HEK293 (cell line): ENCODE data around the gene SLC25A41.

ENCODE experiments used
- CTCF ChIA-PET: fragments of 350-600 bp; formaldehyde crosslinking; extraction: SDS; loops from one replicate; lab custom pipeline; 2021; ENCODE audit warnings: antibody characterized with exemption; lab: Yijun Ruan, JAX
- POLR2A ChIA-PET: fragments of 300-600 bp; formaldehyde crosslinking; extraction: SDS; loops from one replicate; lab custom pipeline; 2020; ENCODE audit warnings: antibody characterized with exemption, inconsistent platforms; lab: Yijun Ruan, JAX
- H3K27ac ChIP-seq: fragments of 200-500 bp; sonication (Bioruptor generic); 2 replicates; pipeline ENCODE4 v1.5.1; 2014; ENCODE audit warnings: low read depth, low read length, control low read depth, inconsistent platforms; ENCODE audit errors: extremely low read depth
- H3K36me3 ChIP-seq, 2 experiments: fragments of 200-500 bp in 1 of 2; sonication (Bioruptor generic) in 1 of 2; 1 replicate in 1 of 2; 2 replicates in 1 of 2; pipeline ENCODE4 v1.5.1; 2014 to 2017; ENCODE audit warnings: inconsistent platforms in 2 of 2, low read length in 2 of 2; ENCODE audit not compliant: control insufficient read depth in 2 of 2, insufficient read depth in 1 of 2
- H3K4me1 ChIP-seq: fragments of 200-500 bp; sonication (Bioruptor generic); 2 replicates; pipeline ENCODE4 v1.5.1; 2014; ENCODE audit warnings: mild to moderate bottlenecking, low read length, inconsistent platforms; ENCODE audit not compliant: control insufficient read depth, insufficient read depth
- H3K4me3 ChIP-seq: 2 replicates; pipeline ENCODE4 v1.5.1; 2011; ENCODE audit warnings: low read depth, mild to moderate bottlenecking, control low read depth, low read length, moderate library complexity
- H3K9me3 ChIP-seq: fragments of 200-500 bp; sonication (Bioruptor generic); 2 replicates; pipeline ENCODE4 v1.5.1; 2014; ENCODE audit warnings: low read depth, low read length, inconsistent platforms; ENCODE audit not compliant: control insufficient read depth, insufficient read depth
- KLF8 ChIP-seq: fragments of 450-650 bp; formaldehyde crosslinking; IDR thresholded peaks from 2 replicates; pipeline ENCODE4 v1.5.1; 2016; ENCODE audit warnings: missing biosample characterization, missing genetic modification characterization
- SCRT2 ChIP-seq: fragments of 450-650 bp; formaldehyde crosslinking; IDR thresholded peaks from 2 replicates; pipeline ENCODE4 v1.5.1; 2016; ENCODE audit warnings: missing biosample characterization, missing genetic modification characterization
- ZBTB1 ChIP-seq: fragments of 450-650 bp; formaldehyde crosslinking; IDR thresholded peaks from 2 replicates; pipeline ENCODE4 v1.5.1; 2016; ENCODE audit warnings: missing biosample characterization, missing genetic modification characterization
- ZBTB48 ChIP-seq: fragments of 450-650 bp; formaldehyde crosslinking; IDR thresholded peaks from 2 replicates; pipeline ENCODE4 v1.5.1; 2016; ENCODE audit warnings: missing biosample characterization, missing genetic modification characterization
- ZNF138 ChIP-seq: fragments of 450-650 bp; formaldehyde crosslinking; IDR thresholded peaks from 2 replicates; pipeline ENCODE4 v1.5.1; 2016; ENCODE audit warnings: missing biosample characterization, missing genetic modification characterization, borderline replicate concordance
- ZNF174 ChIP-seq: fragments of 450-650 bp; formaldehyde crosslinking; IDR thresholded peaks from 2 replicates; pipeline ENCODE4 v1.5.0; 2017; ENCODE audit warnings: missing biosample characterization, mild to moderate bottlenecking, missing genetic modification characterization
- ZNF23 ChIP-seq: fragments of 450-650 bp; formaldehyde crosslinking; IDR thresholded peaks from 2 replicates; pipeline ENCODE4 v1.5.1; 2016; ENCODE audit warnings: missing biosample characterization, missing genetic modification characterization, borderline replicate concordance
- ZNF292 ChIP-seq: fragments of 450-650 bp; formaldehyde crosslinking; IDR thresholded peaks from 2 replicates; pipeline ENCODE4 v1.5.1; 2016; ENCODE audit warnings: low read depth, missing biosample characterization, missing genetic modification characterization, borderline replicate concordance
- ZNF366 ChIP-seq: fragments of 450-650 bp; formaldehyde crosslinking; conservative IDR thresholded peaks from 2 replicates; pipeline ENCODE4 v1.5.1; 2016; ENCODE audit warnings: missing biosample characterization, missing genetic modification characterization
- ZNF548 ChIP-seq: fragments of 450-650 bp; formaldehyde crosslinking; IDR thresholded peaks from 2 replicates; pipeline ENCODE4 v1.5.1; 2016; ENCODE audit warnings: missing biosample characterization, missing genetic modification characterization
- ZNF571 ChIP-seq: fragments of 450-650 bp; formaldehyde crosslinking; IDR thresholded peaks from 2 replicates; pipeline ENCODE4 v1.5.0; 2017; ENCODE audit warnings: missing biosample characterization, missing genetic modification characterization
- TF ChIP-seq, protein P1 (sequence below): fragments of 450-650 bp; formaldehyde crosslinking; conservative IDR thresholded peaks from 2 replicates; pipeline ENCODE4 v1.5.1; 2016; ENCODE audit warnings: low read depth, missing biosample characterization, missing genetic modification characterization
- TF ChIP-seq, protein P2 (sequence below): fragments of 450-650 bp; formaldehyde crosslinking; IDR thresholded peaks from 2 replicates; pipeline ENCODE4 v1.5.1; 2017; ENCODE audit warnings: missing biosample characterization, missing genetic modification characterization
- TF ChIP-seq, protein P3 (sequence below): fragments of 450-650 bp; formaldehyde crosslinking; IDR thresholded peaks from 2 replicates; pipeline ENCODE4 v1.5.1; 2017; ENCODE audit warnings: missing biosample characterization, missing genetic modification characterization
- TF ChIP-seq, protein P4 (sequence below): fragments of 450-650 bp; formaldehyde crosslinking; IDR thresholded peaks from 2 replicates; pipeline ENCODE4 v1.5.1; 2017; ENCODE audit warnings: missing biosample characterization, missing genetic modification characterization

Gene SLC25A41

DNA sequence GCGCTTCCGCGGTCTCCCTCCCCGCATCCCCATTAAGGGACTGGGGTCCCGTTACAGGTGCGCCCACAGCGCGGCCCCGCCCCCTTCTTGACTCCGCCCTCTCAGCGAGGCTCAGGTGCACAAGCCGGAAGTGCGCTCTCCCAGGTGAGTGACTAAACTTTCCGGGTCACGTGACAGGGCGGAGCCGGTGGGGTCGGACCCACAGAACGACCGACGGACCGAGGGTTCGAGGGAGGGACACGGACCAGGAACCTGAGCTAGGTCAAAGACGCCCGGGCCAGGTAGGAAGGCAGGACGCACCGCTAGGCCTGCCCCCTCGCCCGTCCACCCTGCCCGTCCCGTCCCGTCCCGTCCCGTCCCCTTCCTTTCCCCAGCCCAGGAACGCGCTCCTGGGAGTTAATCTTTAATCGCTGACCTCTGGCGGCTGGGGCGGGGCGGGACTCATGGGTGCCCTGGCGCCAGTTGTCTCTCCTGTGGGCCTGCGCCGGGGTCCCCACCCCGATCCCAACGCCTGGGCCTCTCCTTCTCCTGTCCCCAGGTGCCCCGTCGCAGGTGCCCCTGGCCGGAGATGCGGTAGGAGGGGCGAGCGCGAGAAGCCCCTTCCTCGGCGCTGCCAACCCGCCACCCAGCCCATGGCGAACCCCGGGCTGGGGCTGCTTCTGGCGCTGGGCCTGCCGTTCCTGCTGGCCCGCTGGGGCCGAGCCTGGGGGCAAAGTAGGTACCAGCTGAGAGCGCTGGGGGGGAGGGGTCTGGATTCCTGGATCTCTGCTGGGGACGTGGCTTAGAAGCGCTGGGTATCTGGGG is 30.7 kb upstream of the SLC25A41 start, which contains the start of gene CRB3:
CRB3 (plus strand) TSS at position 202 of the 804 bp plus-strand sequence; CDS start at position 633, 431 bp downstream.
- TF ChIP-seq, protein P1, sequence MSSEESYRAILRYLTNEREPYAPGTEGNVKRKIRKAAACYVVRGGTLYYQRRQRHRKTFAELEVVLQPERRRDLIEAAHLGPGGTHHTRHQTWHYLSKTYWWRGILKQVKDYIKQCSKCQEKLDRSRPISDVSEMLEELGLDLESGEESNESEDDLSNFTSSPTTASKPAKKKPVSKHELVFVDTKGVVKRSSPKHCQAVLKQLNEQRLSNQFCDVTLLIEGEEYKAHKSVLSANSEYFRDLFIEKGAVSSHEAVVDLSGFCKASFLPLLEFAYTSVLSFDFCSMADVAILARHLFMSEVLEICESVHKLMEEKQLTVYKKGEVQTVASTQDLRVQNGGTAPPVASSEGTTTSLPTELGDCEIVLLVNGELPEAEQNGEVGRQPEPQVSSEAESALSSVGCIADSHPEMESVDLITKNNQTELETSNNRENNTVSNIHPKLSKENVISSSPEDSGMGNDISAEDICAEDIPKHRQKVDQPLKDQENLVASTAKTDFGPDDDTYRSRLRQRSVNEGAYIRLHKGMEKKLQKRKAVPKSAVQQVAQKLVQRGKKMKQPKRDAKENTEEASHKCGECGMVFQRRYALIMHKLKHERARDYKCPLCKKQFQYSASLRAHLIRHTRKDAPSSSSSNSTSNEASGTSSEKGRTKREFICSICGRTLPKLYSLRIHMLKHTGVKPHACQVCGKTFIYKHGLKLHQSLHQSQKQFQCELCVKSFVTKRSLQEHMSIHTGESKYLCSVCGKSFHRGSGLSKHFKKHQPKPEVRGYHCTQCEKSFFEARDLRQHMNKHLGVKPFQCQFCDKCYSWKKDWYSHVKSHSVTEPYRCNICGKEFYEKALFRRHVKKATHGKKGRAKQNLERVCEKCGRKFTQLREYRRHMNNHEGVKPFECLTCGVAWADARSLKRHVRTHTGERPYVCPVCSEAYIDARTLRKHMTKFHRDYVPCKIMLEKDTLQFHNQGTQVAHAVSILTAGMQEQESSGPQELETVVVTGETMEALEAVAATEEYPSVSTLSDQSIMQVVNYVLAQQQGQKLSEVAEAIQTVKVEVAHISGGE (tag by site-specific recombination) = no peak
- peak; percentile 36; the same call in 1 of the 2 replicates for TF ChIP-seq KLF8
- H3K27ac ChIP-seq = no peak within 1 kb of the TSS
- H3K4me3 ChIP-seq = peak within 1 kb of the TSS; percentile 55
- H3K4me1 ChIP-seq = no peaks in the 10 kb centered on the region
- no peaks in the 10 kb centered on the region for H3K36me3 ChIP-seq
- H3K9me3 ChIP-seq = no peaks in the 10 kb centered on the region
- ChIA-PET POLR2A (interaction anchor here (0.6 kb wide), 1 partner anchor 451 kb away, joined by 4 read pairs; no protein-coding TSS in a partner anchor), CTCF (interaction anchor here (0.6 to 1.1 kb wide), 2 partner anchors 17 to 27 kb away, joined by 3 read pairs; partner anchors contain the start of gene DENND1C)

DNA sequence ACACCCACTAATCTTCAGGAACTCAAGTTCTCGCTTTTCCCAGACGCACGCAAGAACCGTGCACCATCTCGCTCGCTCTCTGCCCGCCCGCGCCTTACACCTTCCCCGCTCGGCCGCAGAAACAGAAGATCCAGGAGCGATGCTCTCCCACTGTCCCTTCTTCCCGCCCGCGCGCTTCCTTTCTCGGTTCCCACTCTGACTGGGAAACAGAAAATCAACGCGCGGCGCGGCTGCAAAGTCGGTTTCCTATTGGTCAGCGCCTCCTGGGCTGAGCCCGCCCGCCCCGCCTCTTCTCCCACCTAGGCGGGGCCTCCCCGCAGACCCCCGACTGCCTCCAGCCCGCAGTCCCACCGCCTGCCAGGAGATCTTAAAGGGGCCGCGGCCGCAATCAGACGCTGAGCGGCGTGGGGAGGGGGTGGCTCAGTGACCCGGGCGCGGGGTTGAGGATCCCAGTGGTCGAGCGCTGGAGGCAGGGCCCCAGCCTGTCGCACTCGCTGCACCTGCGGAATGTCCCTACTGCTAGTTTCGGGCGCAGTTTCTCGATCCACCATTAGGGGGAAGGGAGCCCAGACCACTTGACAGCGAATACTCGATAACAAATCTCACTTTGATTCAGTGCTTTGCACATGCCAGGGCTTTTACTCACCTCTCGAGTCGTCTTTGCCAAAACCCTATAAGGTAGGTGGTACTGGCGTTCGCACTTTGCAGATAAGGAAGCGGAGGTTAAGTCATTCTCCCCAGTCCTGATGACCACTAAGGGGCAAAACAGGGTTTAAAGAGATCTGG is 26.7 kb upstream of the SLC25A41 start:
- peak overlapping the region; percentile 62 for H3K4me3 ChIP-seq
- peaks cover 0 to 20% of the 10 kb centered on the region in 2 experiments; a peak in 1 of 3 replicates for H3K36me3 ChIP-seq
- no peaks in the 10 kb centered on the region for H3K4me1 ChIP-seq
- peak overlapping the region; percentile 26; the same call in 1 of the 2 replicates for H3K27ac ChIP-seq
- CTCF ChIA-PET = no interaction called here
- POLR2A ChIA-PET = interaction anchor here (0.7 to 1.3 kb wide), 8 partner anchors 34 to 770 kb away, joined by 3 to 7 read pairs (median 4); partner anchors contain the start of genes ALKBH7, KHSRP, RPL36 and TNFSF9
- H3K9me3 ChIP-seq = no peaks in the 10 kb centered on the region
- TF ChIP-seq ZNF138 (tag by site-specific recombination) (no peak), ZNF174 (tag by site-specific recombination) (no peak), ZBTB48 (tag by site-specific recombination) (peak; percentile 59; the same call in 1 of the 2 replicates), ZNF571 (no peak), ZNF292 (tag by site-specific recombination) (no peak), ZBTB1 (tag by site-specific recombination) (no peak), ZNF548 (tag by site-specific recombination) (no peak), ZNF366 (tag by site-specific recombination) (peak; percentile 97), ZNF23 (no peak), SCRT2 (tag by site-specific recombination) (peak; percentile 99)
- TF ChIP-seq, protein P2, sequence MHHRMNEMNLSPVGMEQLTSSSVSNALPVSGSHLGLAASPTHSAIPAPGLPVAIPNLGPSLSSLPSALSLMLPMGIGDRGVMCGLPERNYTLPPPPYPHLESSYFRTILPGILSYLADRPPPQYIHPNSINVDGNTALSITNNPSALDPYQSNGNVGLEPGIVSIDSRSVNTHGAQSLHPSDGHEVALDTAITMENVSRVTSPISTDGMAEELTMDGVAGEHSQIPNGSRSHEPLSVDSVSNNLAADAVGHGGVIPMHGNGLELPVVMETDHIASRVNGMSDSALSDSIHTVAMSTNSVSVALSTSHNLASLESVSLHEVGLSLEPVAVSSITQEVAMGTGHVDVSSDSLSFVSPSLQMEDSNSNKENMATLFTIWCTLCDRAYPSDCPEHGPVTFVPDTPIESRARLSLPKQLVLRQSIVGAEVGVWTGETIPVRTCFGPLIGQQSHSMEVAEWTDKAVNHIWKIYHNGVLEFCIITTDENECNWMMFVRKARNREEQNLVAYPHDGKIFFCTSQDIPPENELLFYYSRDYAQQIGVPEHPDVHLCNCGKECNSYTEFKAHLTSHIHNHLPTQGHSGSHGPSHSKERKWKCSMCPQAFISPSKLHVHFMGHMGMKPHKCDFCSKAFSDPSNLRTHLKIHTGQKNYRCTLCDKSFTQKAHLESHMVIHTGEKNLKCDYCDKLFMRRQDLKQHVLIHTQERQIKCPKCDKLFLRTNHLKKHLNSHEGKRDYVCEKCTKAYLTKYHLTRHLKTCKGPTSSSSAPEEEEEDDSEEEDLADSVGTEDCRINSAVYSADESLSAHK (tag by site-specific recombination) = no peak
- TF ChIP-seq, protein P3, sequence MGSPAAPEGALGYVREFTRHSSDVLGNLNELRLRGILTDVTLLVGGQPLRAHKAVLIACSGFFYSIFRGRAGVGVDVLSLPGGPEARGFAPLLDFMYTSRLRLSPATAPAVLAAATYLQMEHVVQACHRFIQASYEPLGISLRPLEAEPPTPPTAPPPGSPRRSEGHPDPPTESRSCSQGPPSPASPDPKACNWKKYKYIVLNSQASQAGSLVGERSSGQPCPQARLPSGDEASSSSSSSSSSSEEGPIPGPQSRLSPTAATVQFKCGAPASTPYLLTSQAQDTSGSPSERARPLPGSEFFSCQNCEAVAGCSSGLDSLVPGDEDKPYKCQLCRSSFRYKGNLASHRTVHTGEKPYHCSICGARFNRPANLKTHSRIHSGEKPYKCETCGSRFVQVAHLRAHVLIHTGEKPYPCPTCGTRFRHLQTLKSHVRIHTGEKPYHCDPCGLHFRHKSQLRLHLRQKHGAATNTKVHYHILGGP (tag by site-specific recombination) = no peak
- TF ChIP-seq, protein P4, sequence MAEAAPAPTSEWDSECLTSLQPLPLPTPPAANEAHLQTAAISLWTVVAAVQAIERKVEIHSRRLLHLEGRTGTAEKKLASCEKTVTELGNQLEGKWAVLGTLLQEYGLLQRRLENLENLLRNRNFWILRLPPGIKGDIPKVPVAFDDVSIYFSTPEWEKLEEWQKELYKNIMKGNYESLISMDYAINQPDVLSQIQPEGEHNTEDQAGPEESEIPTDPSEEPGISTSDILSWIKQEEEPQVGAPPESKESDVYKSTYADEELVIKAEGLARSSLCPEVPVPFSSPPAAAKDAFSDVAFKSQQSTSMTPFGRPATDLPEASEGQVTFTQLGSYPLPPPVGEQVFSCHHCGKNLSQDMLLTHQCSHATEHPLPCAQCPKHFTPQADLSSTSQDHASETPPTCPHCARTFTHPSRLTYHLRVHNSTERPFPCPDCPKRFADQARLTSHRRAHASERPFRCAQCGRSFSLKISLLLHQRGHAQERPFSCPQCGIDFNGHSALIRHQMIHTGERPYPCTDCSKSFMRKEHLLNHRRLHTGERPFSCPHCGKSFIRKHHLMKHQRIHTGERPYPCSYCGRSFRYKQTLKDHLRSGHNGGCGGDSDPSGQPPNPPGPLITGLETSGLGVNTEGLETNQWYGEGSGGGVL (tag by site-specific recombination) = peak; percentile 66; the same call in 1 of the 2 replicates
